ENCODE data around the gene KCNK17.

Gene KCNK17

DNA sequence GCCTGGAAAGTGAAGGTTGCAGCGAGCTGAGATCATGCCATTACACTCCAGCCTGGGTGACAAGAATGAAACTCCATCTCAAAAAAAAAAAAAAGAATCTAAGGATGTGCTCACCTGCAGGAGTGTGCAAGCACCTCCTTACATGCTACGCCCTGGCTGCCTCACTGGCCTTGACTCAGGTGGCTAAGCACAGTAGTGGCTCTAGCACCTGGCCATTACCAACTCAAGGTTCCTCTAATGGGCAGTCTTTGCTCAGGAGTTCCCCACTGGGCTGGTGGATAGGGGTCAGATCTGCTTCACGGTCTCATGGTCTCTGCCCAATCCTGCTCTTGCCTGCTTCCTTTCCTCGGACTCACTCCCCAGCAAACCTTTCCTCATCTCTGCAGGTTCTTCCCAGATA lies 39.7 kb downstream of the KCNK17 start:
- in situ Hi-C loops (cut with MboI; ENCODE audit: low sequenced_read_pairs), result no loop called here

DNA sequence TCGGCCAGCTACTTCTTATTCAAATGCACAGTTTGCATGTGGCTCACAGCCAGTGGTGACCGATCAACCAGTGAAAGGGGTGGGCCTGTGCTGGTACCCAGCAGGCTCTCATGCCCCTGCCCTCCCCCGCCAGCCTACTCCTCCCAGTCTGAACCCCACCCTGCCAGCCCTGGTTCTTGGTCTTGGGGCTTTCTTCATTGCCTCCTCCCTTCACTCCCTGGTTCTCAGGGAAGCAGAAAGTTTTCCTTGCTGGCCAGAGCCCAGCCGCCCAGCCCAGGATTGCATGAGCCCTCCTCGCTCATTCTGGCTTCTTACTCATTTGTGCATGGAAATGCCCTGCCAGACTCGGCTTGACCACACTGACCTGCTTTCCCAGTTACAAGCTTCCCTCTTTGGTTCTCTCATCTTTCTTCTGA lies 40.8 kb downstream of the KCNK17 start:
- in situ Hi-C loops (cut with MboI; ENCODE audit: low sequenced_read_pairs), result no loop called here

DNA sequence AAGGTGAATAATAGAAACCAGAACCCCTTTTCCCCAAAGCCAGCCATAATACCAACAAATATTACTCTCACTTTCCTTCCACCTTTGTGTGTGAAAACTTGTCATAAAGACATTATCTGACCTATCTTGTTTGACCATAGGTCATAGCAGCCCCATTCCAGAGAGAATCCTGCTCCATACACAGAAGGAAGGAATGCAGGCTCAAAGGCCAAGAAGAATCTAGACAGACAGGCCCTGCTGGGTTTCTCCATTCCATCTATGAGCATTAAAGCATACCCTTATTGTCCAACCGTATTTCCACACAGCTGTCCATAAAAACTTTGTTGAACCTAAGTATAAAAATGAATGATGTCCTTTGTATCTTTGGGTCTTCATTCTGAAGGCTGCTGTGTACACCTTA lies 44.3 kb downstream of the KCNK17 start:
- in situ Hi-C loops (cut with MboI; ENCODE audit: low sequenced_read_pairs), result no loop called here

- in situ Hi-C loops (cut with MboI; ENCODE audit: low sequenced_read_pairs), result no loop called here
Measured at GRCh38 chr6:39268721-39269120, 45.5 kb downstream of the KCNK17 start.

- in situ Hi-C loops (cut with MboI; ENCODE audit: low sequenced_read_pairs), result no loop called here
Measured at GRCh38 chr6:39268171-39268570, 46.0 kb downstream of the KCNK17 start.

GRCh38 chr6:39266782-39267355 lies 47.4 kb downstream of the KCNK17 start:
- in situ Hi-C loops (cut with MboI; ENCODE audit: low sequenced_read_pairs), result no loop called here

DNA sequence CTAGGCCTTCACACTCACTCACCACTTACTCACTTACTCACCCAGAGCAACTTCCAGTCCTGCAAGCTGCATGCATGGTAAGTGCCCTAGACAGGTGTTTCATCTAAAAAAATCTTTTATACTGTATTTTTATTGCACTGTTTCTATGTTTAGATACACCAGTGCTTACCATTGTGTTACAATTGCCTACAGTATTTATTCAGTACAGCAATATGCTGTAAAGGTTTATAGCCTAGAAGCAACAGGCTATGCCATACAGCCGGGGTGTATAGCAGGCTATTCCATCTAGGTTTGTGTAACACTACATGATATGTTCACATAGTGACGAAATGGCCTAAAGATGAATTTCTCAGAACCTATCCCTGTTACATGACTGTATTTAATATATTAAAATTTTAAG lies 47.8 kb downstream of the KCNK17 start:
- in situ Hi-C loops (cut with MboI; ENCODE audit: low sequenced_read_pairs), result no loop called here

DNA sequence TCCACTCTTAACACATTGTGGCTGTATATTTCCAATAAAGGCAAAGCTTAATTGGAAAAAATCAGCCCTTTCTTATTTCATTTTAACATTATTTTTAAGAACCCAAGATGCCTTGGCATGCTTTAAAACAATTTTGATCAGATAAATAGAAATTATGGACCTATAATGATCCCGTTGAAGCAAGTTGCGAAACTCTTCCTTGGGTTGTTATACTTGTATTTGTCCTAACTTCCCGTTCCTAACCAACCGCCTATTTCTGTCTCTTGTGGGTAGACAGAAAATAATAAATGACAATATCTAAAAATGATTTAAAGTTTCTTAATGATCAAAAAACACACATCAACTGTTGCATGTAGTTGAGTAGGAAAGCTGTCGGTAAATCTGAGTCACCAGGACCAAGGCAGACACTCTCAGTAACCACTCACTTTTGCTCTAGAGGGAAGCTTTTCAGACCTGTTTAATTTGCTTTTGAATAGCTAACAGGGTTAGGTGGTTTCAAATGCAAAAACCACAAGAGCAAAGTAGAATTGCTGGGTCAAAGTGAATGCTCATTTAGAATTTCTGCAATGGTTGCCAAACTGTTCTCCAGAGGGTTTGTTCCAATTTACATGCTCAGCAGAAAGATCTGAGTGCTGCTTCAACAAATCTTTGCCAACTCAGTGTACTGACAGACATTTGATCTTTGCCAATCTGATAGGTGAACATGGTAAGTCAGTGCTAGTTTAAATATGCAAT lies 50.7 kb downstream of the KCNK17 start:
- in situ Hi-C loops (cut with MboI; ENCODE audit: low sequenced_read_pairs), result no loop called here

- in situ Hi-C loops (cut with MboI; ENCODE audit: low sequenced_read_pairs), result no loop called here
Measured at GRCh38 chr6:39261751-39262150, 52.5 kb downstream of the KCNK17 start.

GRCh38 chr6:39260953-39261352 lies 53.3 kb downstream of the KCNK17 start:
- in situ Hi-C loops (cut with MboI; ENCODE audit: low sequenced_read_pairs), result no loop called here

DNA sequence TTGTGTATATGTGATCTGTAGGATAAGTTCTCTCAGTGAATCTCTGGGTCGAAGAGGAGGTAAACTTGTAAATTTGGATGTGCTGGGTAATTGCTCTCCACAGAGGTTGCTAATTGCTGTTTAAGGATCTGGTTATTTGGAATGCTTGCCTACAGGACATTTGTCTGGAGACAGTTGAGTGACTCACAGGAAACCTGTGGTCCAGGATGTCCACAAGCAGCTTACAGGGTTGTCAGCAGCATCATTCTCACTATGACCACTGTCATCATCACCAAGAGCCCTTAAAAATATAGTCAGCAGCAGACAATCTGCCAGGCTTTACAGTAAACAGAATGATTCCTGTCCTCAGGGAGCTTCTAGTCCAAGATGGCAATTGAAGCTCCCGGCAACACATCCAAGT lies 53.8 kb downstream of the KCNK17 start:
- in situ Hi-C loops (cut with MboI; ENCODE audit: low sequenced_read_pairs), result no loop called here

- in situ Hi-C loops (cut with MboI; ENCODE audit: low sequenced_read_pairs), result no loop called here
Measured at GRCh38 chr6:39256294-39256940, 57.8 kb downstream of the KCNK17 start.

DNA sequence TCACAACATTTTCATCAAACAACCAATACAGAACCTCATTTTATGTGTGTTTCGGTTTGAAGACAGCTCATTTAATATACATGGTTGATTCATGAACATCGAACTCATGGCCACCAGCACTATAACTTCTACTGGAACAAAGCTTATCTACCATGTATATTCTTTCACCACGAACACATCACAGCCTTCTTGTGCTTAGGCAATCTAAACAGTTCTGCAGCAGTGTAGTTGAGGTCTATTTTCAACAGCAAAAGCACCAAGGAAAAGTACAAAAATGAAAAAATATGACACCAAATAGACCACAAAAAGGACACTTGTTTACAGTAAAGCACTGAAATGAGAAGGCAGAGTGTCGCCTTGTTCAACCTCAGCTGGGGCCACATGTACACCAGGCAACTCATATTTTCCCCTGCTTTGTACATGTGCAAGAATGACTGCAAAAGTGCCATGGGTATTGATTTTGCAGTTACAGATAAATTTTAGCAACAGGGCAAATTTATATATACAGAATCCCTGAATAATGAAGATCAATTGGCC lies 59.2 kb downstream of the KCNK17 start:
- in situ Hi-C loops (cut with MboI; ENCODE audit: low sequenced_read_pairs), result no loop called here

DNA sequence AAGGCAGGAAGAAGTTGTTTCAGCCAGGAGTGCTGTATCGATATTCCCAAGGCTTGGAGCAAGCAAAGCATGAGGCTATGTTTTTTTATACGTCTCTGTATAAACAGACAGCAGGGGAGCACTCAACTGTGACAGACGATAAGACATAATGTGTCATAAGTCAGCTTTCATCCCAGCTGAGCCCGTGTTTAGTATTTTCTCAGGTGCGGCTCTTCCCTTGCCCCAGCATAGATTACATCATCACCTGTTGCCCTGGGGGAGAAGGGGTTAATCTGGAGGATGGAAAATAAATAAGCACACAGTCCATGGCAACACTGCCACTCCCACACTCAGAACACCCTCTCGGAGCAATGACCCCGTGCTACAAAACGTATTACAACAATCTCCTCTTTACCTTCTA lies 62.8 kb downstream of the KCNK17 start:
- in situ Hi-C loops (cut with MboI; ENCODE audit: low sequenced_read_pairs), result no loop called here

DNA sequence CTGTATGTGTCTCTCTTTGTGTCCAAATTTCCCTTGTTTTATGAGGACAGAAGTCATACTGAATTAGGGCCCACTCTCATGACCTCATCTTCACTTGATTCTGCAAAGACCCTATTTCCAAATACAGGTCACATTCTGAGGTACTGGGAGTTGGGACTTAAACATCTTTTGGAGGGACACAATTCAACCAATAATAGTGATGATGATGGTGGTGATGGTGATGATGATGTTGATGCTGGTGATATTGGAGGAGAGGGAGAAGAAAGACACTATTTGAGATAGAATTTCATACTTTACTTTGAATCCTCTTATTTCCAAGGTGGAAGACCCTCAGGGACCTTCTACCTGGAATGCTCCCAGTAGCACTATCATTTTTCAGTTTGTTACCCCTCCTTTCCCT lies 63.7 kb downstream of the KCNK17 start:
- in situ Hi-C loops (cut with MboI; ENCODE audit: low sequenced_read_pairs), result no loop called here

DNA sequence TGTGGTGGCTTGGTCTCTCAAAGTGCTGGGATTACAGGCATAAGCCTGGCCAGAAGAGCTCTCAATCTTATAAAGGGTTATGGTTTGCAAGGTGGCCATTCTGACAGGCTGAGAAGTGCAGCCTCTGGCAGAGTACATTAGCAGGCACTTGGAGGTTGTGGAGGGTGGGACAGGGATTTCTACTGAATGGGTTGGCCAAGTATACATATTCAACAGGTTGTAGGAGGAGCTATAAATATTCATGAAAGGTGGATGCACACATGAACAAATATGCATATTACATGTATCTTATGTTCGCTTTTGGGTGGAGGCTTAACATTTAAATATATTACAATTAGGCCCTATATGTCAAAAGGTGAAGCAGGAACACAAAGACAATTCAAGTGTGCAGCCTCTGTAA lies 64.9 kb downstream of the KCNK17 start:
- in situ Hi-C loops (cut with MboI; ENCODE audit: low sequenced_read_pairs), result no loop called here
